ENCODE data around the gene DYNC1H1.
A peak's percentile ranks its signal among the peaks of the same experiment; 100 is the strongest.
"Not testable (repeated sequence)": the region's sequence is repeated elsewhere in the genome, so short reads cannot be mapped to it uniquely, and the experiment has no call there.

The DYNC1H1 gene

DNA sequence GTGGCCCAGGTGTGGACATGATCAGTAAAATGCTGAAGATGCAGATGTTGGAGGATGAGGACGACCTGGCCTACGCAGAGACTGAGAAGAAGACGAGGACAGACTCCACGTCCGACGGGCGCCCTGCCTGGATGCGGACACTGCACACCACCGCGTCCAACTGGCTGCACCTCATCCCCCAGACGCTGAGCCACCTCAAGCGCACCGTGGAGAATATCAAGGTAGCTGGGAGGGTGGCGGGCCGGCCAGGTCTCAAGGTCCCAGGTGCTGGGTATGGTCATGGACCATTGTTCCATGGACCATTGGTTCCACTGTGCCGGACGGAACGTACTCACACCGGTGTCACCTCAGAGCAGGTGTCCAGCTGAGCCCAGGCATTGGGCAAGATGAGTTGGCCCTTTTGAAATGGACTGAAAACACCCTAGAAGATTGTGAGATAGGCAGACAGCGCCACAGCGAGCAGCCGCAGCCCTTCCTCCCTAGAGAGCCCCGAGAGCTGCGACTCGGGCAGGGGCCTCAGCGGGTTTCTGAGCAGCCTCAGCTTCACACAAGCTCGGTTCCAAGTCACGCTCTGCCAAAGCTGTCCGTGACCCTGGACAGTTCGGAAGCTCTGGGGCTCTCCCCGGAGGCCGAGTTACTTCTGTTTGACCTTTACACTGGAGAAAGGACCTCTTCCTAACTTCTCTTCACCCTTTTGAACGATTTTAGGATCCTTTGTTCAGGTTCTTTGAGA, 83.6 kb downstream of the DYNC1H1 start:
- peak overlapping the region in 1 of 2 donors; percentile 31 for H3K27ac Mint-ChIP-seq
- no peaks in the 10 kb centered on the region for H3K9me3 Mint-ChIP-seq
- ATAC-seq (no peak), DNase-seq (no peak)
- no peaks in the 10 kb centered on the region for H3K4me1 Mint-ChIP-seq
- no peak overlapping the region for H3K4me3 Mint-ChIP-seq
- H3K27me3 Mint-ChIP-seq = no peaks in the 10 kb centered on the region

DNA sequence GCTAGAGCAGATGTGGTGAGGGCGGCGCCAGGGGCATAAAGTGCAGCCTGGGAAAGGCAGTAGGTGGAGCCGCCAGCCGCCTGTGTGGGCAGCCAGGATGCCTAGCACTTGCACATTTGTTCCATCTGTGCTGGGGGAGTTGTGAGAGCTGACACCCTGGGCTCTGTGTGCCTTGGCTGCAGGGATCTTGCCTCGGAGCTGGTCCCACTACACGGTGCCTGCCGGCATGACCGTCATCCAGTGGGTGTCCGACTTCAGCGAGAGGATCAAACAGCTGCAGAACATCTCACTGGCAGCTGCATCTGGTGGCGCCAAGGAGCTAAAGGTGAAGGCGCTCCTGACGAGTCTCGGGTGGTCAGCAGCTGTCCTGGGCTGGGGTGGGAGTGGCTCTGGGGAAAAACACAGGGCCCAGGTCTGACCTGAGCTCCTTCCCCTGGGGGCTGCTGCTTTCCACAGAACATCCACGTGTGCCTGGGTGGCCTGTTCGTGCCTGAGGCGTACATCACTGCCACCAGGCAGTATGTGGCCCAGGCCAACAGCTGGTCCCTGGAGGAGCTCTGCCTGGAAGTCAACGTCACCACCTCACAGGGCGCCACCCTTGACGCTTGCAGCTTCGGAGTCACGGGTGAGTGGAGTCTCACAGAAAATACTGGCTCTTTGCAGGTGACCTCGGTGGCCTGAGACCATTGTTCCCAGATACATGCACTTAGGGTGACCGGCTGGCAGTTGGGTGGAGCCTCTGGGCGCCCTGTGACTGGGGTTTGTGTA, 85.1 kb downstream of the DYNC1H1 start:
- no peaks in the 10 kb centered on the region for H3K9me3 Mint-ChIP-seq

DNA sequence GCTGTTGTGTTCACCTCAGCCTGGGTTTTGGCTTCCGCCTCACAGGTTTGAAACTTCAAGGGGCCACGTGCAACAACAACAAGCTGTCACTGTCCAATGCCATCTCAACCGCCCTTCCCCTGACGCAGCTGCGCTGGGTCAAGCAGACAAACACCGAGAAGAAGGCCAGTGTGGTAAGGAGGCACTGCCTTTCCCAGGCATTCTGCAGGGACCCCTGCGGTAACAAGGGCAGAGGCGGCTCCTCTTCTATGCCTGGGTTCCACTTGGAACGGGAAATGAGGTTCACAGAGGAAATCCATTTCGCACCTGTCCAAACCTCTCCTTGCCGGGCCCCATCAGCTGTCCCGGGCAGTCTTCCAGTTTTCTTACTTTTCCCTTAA, 85.6 kb downstream of the DYNC1H1 start:
- Mint-ChIP-seq H3K4me3 (no peak overlapping the region), H3K4me1 (no peaks in the 10 kb centered on the region), H3K27me3 (no peaks in the 10 kb centered on the region), H3K27ac (no peak overlapping the region), H3K9me3 (no peaks in the 10 kb centered on the region)
- DNase-seq (no peak), ATAC-seq (no peak)

More for the DNA sequence above, 85.1 kb downstream of the DYNC1H1 start:
- Mint-ChIP-seq H3K4me1 (no peaks in the 10 kb centered on the region), H3K27ac (peak overlapping the region in 1 of 2 donors; percentile 92), H3K27me3 (no peaks in the 10 kb centered on the region), H3K4me3 (no peak overlapping the region)
- ATAC-seq (no peak), DNase-seq (no peak)

DNA sequence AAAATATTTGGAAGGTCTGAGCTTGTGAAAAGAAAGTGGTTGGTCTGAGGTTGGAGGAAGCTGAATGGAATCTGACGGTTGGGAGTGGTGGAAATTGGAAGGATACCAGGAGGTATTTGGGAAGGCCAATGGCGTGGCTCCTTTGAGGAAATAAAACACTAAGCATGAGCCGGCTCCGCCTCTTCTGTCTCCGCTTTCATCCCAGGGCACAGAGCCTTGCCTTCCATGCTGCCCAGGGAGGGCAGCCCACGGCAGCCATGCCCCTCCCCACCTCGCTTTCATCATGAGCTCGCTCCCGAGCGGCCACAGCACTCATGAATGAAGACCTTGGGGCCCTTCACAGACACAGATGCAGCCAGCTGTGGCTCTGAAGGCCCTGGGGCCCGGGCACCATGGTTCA, 86.3 kb downstream of the DYNC1H1 start:
- Mint-ChIP-seq H3K4me1 (no peaks in the 10 kb centered on the region), H3K4me3 (no peak overlapping the region), H3K9me3 (no peaks in the 10 kb centered on the region), H3K27ac (no peak overlapping the region), H3K27me3 (no peaks in the 10 kb centered on the region)
- ATAC-seq = no peak
- no peak for DNase-seq

DNA sequence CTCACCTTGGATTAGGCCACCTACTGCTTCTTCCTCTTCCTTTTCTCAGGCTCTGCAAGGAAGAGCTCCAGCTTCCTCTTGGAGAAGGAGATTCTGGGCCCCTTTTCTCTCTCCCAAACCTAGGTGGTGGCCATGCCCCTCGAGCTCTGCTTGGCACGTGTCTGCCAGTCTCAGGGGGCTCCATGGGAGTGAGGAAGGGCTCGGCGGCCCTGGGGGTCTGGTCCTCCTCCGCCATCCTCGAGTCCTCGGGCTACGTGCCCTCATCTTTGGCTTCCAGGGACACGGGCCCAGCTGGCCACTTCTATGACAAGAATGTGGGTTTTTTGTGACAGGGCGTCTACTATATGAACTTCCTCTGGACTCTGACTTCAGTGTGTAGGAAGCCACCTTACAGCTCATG, 88.1 kb downstream of the DYNC1H1 start:
- peak overlapping the region in 1 of 2 donors; percentile 48 for H3K27ac Mint-ChIP-seq
- ATAC-seq (no peak), DNase-seq (no peak)
- no peak overlapping the region for H3K4me3 Mint-ChIP-seq
- H3K27me3 Mint-ChIP-seq = no peaks in the 10 kb centered on the region
- H3K9me3 Mint-ChIP-seq = no peaks in the 10 kb centered on the region
- peaks cover 3% of the 10 kb centered on the region for H3K4me1 Mint-ChIP-seq

DNA sequence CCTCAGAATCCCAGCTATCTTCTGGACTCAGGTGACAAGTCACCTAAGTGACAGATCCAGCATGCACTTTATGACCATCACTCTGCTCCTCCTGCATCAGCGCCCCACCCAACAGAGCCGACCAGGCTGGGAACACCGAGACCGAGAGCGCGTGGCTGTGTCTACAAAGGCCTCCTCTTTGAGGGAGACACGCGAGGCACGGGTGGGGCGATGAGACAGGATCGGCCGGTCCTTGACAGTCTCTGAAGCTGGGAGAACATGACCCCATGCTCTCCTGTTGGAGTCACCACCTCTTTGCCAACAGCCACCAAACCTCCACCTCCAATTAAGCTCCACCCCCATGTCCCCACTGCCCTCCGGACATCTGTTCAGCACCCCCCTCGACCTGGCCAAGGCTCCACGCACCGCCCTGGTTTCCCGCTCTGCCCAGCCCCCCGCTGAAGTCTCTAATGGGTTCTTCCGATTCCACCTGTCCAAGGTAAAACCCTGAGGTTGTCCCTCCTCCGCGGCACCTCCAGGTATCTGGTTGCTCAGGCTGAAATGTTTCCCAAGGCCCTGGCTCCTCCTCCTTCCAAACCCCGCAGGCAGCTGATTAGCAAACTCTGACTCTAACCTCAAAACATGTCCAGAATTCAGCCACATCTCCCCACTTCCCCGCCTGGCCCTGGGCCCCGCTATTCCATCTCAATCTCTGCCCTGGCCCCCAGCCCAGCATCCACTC, 91.0 kb downstream of the DYNC1H1 start:
- DNase-seq = no peak
- no peak overlapping the region for H3K4me3 Mint-ChIP-seq
- H3K27ac Mint-ChIP-seq = peak overlapping the region; percentile 85 to 92

DNA sequence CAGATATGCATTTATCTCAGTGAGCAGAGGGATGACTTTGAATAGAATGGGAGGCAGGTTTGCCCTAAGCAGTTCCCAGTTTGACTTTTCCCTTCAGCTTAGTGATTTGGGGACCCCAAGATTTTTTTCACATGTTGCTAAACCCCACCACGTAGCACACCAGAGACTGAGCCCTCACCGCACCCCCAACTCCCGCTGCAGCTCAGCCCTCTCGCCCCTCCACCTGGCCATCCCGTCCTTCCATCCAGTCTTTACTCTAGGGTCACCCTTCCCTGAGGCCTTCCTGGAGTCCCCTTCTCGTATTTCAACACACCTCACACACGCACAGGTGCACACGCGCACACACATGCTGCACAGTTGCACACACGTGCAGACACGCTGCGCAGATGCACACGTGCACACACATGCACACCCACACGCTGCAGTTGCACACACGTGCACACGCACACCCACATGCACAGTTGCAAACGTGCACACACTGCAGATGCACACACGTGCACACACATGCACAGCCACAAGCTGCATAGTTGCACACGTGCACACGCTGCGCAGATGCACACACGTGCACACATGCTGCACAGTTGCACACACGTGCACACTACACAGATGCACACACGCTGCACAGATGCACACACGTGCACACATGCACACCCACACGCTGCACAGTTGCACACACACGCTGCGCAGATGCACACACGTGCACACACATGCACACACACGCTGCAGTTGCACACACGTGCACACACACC, 92.5 kb downstream of the DYNC1H1 start:
- H3K9me3 Mint-ChIP-seq = no peaks in the 10 kb centered on the region
- H3K27ac Mint-ChIP-seq = no peak overlapping the region
- no peak for DNase-seq
- ATAC-seq = peak; percentile 31
- no peaks in the 10 kb centered on the region for H3K27me3 Mint-ChIP-seq
- no peak overlapping the region for H3K4me3 Mint-ChIP-seq
- peaks cover 13% of the 10 kb centered on the region for H3K4me1 Mint-ChIP-seq

More for the DNA sequence above, 91.0 kb downstream of the DYNC1H1 start:
- no peak for ATAC-seq
- no peaks in the 10 kb centered on the region for H3K27me3 Mint-ChIP-seq
- no peaks in the 10 kb centered on the region for H3K9me3 Mint-ChIP-seq
- H3K4me1 Mint-ChIP-seq = peaks cover 13% of the 10 kb centered on the region

DNA sequence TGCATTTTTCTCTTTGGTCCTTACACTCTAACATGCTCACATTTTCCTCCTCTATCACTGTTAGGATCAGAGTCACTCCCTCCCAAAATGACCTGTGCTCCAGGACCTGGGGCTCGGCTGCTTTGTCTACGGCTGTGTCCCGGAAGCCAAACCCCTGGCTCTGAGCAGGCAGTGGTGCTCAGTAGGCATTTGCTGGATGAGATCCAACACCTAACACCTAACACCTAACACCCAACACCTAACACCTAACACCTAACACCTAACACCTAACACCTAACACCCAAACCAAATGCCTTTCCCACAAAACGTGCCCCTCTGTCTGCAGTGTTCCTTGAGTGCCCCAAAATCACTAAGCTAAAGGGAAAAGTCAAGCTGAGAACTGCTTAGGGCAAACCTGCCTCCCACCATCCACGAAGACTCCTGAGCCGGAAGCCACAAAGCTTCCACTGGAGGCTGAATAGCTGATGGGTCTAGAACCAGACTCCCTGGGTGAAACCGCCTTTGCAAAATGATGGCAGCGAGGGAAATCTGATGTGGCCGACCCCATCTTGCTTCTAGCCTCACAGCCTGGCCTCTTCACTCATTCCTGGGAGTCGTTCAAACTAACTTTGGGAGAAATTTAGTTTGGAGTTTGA, 93.2 kb downstream of the DYNC1H1 start:
- no peak overlapping the region for H3K27ac Mint-ChIP-seq
- peak; percentile 27 for ATAC-seq
- H3K4me3 Mint-ChIP-seq = no peak overlapping the region

DNA sequence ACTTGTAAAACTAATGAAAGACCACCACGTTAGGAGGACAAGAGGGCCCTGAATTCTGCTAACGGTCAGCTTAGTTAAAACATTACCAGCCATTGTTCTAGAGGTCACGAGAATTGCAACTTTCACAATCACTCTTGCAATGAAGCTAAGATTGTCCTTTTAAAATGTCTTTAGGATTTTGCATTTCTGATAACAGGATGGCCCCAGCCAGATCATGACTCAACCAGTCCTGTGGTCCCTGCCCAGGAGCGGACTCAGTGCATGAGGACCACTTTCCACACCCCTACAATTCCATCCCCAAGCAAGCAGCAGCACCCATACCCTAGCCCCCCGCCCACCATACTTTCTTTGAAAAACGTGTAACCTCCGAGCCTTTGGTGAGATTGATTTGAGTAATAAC, 93.8 kb downstream of the DYNC1H1 start:
- Mint-ChIP-seq H3K9me3 (no peaks in the 10 kb centered on the region), H3K27ac (no peak overlapping the region), H3K4me1 (peaks cover 13% of the 10 kb centered on the region), H3K27me3 (no peaks in the 10 kb centered on the region), H3K4me3 (no peak overlapping the region)
- ATAC-seq (no peak), DNase-seq (no peak)

More for the DNA sequence above, 93.2 kb downstream of the DYNC1H1 start:
- no peaks in the 10 kb centered on the region for H3K27me3 Mint-ChIP-seq
- H3K9me3 Mint-ChIP-seq = no peaks in the 10 kb centered on the region
- no peak for DNase-seq
- H3K4me1 Mint-ChIP-seq = peaks cover 13% of the 10 kb centered on the region

DNA sequence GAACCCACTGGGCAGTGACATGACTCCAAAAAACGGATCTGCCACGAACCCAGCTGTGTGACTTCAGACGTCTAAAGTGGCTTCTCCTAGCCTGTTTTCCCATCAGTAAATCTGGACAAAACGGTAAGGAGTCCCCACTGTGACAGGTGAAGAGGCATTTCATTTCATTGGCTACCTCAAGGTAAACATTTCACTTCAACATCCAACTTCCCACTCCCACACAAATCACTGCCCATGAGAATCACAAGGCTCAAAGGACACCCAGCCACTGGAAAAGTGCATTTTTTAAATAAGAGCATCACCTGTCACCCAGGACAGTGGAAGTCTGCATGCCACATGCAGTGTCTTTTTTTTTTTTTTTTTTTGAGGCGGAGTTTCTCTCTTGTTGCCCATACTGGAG, 94.6 kb downstream of the DYNC1H1 start:
- no peaks in the 10 kb centered on the region for H3K27me3 Mint-ChIP-seq
- no peak for ATAC-seq

DNA sequence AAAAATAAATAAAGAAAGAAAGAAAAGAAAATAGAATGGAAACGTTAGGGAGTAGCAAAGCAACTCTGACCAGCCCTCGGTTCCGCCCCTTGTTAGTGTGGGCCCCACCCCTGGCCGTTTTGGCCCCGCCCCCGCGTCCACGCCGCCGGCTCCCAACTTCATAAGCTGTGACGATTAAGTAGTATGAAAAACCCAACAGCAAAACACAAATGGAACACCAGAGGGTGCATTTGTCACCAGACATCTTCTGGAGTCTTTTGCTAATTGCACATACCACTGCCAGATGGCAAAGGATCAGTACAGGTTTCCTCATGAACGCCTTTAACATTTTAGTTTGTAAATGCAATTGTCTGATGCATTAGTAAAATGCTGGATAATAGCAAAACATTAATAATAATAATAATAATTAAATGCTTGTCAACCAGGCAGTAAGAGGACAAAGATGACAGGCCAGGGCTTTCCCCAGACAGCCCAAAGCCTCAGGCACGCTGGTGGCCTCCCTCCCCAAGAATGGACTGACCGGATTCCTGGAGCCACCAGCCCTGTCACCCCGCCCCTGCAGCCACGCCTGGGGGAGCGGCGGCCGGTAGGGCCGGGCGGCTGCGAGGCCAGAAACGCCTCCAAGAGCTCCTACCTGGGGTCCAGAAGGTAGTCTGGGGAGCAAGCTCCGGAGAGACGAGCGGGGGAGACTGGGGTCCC, 98.9 kb downstream of the DYNC1H1 start:
- H3K4me3 Mint-ChIP-seq = no peak overlapping the region

More for the DNA sequence above, 94.6 kb downstream of the DYNC1H1 start:
- DNase-seq = no peak
- no peak overlapping the region for H3K27ac Mint-ChIP-seq
- H3K4me3 Mint-ChIP-seq = no peak overlapping the region
- peaks cover 13% of the 10 kb centered on the region for H3K4me1 Mint-ChIP-seq
- no peaks in the 10 kb centered on the region for H3K9me3 Mint-ChIP-seq

DNA sequence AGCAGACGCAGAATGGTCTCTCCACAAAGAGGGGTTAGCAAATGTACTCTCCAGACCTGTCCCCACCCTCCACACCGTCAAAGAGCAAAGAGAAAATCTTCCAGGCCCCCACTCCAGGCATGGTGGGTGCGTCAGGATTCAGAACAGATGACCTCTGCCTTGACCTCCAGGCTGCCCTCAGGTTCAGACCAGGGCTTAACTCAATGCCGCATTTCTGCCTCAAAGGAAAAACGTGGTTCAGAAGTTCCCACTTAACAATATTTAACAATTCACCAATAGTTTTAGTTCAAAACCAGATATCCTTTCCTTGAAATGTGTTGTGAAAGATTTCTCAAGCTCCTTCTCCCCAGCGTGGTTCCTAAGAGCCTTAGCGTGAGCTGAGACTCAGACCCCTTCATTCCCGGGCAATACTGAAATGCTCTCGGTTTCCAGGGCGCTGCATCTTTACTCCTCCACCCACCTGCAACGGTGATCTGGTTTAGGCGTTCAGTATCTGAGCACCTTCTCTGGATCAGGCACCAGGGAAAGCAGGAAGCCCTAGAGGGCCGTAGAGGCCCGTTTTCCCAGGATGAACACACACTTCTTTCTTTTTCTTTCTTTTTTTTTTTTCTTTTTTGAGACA, 99.5 kb downstream of the DYNC1H1 start:
- peaks cover 11% of the 10 kb centered on the region for H3K4me1 Mint-ChIP-seq
- no peak for DNase-seq
- H3K4me3 Mint-ChIP-seq = no peak overlapping the region
- H3K27ac Mint-ChIP-seq = no peak overlapping the region
- no peaks in the 10 kb centered on the region for H3K27me3 Mint-ChIP-seq
- no peaks in the 10 kb centered on the region for H3K9me3 Mint-ChIP-seq
- ATAC-seq = no peak

More for the DNA sequence above, 98.9 kb downstream of the DYNC1H1 start:
- peaks cover 14% of the 10 kb centered on the region for H3K4me1 Mint-ChIP-seq
- peak; percentile 88 for ATAC-seq
- no peaks in the 10 kb centered on the region for H3K9me3 Mint-ChIP-seq
- no peak overlapping the region for H3K27ac Mint-ChIP-seq
- H3K27me3 Mint-ChIP-seq = no peaks in the 10 kb centered on the region
- DNase-seq = peak; percentile 58 to 63

DNA sequence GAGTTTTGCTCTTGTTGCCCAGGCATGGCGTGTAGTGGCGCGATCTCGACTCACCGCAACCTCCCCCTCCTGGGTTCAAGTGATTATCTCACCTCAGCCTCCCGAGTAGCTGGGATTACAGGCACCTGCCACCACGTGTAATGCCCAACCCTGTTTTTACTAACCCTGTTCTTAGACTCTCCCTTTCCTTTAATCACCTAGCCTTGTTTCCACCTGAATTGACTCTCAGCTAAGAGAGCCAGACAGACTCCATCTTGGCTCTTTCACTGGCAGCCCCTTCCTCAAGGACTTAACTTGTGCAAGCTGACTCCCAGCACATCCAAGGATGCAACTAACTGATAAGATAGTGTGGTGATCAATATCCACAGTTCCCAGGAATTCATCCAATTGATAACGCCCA, 100.2 kb downstream of the DYNC1H1 start:
- not testable (repeated sequence) for H3K4me3 Mint-ChIP-seq, H3K9me3 Mint-ChIP-seq, H3K27ac Mint-ChIP-seq, H3K27me3 Mint-ChIP-seq, DNase-seq, ATAC-seq
- peaks cover 11% of the 10 kb centered on the region for H3K4me1 Mint-ChIP-seq

DNA sequence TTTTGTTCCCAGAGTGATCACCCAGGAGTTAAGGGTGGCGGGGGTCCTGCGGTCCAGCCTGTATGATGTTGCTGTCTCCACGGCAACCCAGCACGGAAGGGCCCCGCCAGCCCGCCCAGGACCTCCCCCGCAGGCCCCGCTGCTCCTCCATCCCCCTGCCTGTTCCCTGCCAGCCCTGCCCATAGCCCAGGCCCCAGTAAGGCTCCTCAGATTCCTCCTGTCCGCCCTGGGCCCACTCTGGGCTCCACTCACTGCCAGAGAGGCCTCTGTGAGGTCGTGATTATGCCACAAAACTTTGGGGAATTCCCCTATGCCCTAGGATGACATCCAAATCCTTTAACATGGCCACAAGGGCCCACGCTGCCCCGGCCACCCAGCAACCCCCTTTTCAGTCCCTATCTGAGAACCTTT, 101.7 kb downstream of the DYNC1H1 start:
- DNase-seq = no peak
- H3K4me3 Mint-ChIP-seq = no peak overlapping the region
- ATAC-seq = peak; percentile 65

More for the DNA sequence above, 101.7 kb downstream of the DYNC1H1 start:
- Mint-ChIP-seq H3K27ac (no peak overlapping the region), H3K4me1 (peaks cover 11% of the 10 kb centered on the region), H3K9me3 (no peaks in the 10 kb centered on the region), H3K27me3 (no peaks in the 10 kb centered on the region)
